Hepatocyte (in vitro differentiated cells): ENCODE results near the gene MAGI2. TPM values are rescaled to one million over a fixed set of nuclear protein-coding genes. Genes with fewer than 3 reads are reported as not detected.

Experiments
- DNase-seq: peaks from one replicate; pipeline ENCODE4 v3.0.0-alpha.2; 2016; ENCODE audit warnings: low spot score
- H2AFZ ChIP-seq: fragments of 200-600 bp; sonication (generic); 2 replicates; pipeline ENCODE4 v1.6.0; 2016; ENCODE audit warnings: antibody characterized with exemption, mild to moderate bottlenecking
- H3K27ac ChIP-seq: fragments of 200-600 bp; sonication (generic); 2 replicates; pipeline ENCODE4 v1.5.1; 2016; ENCODE audit warnings: mild to moderate bottlenecking
- H3K27me3 ChIP-seq: fragments of 200-600 bp; sonication (generic); 2 replicates; pipeline ENCODE4 v1.6.1; 2016
- H3K36me3 ChIP-seq: fragments of 200-600 bp; sonication (generic); replicated peaks from 2 replicates; pipeline ENCODE4 v1.5.1; 2016; ENCODE audit warnings: low read depth; ENCODE audit not compliant: insufficient read depth
- H3K4me1 ChIP-seq: fragments of 200-600 bp; sonication (generic); 2 replicates; pipeline ENCODE4 v1.5.1; 2016; ENCODE audit warnings: mild to moderate bottlenecking, moderate library complexity; ENCODE audit not compliant: insufficient read depth
- H3K4me2 ChIP-seq: fragments of 200-600 bp; sonication (generic); 2 replicates; pipeline ENCODE4 v1.6.0; 2016
- H3K4me3 ChIP-seq: fragments of 200-600 bp; sonication (generic); 2 replicates; pipeline ENCODE4 v1.5.1; 2016; ENCODE audit warnings: mild to moderate bottlenecking
- H3K79me2 ChIP-seq: fragments of 200-600 bp; sonication (generic); 2 replicates; pipeline ENCODE4 v1.6.0; 2017; ENCODE audit warnings: mild to moderate bottlenecking
- H3K9me2 ChIP-seq: fragments of 200-600 bp; sonication (generic); replicated peaks from 2 replicates; pipeline ENCODE4 v1.6.0; 2017; ENCODE audit warnings: mild to moderate bottlenecking; ENCODE audit not compliant: insufficient read depth
- H3K9me3 ChIP-seq: fragments of 200-600 bp; sonication (generic); 2 replicates; pipeline ENCODE4 v1.5.1; 2016; ENCODE audit warnings: low read depth, mild to moderate bottlenecking
- H4K20me1 ChIP-seq: fragments of 200-600 bp; sonication (generic); 2 replicates; pipeline ENCODE4 v1.6.0; 2016; ENCODE audit warnings: mild to moderate bottlenecking; ENCODE audit not compliant: insufficient read depth, poor library complexity, severe bottlenecking
- CTCF ChIP-seq: fragments of 200-600 bp; sonication (generic); IDR thresholded peaks from 2 replicates; pipeline ENCODE4 v1.5.1; 2016; ENCODE audit warnings: antibody characterized with exemption, mild to moderate bottlenecking; ENCODE audit not compliant: poor library complexity
- EZH2 ChIP-seq: fragments of 200-600 bp; sonication (generic); IDR thresholded peaks from 2 replicates; pipeline ENCODE4 v1.6.1; 2016; ENCODE audit warnings: antibody characterized with exemption, mild to moderate bottlenecking, borderline replicate concordance
- EZH2phosphoT487 ChIP-seq: fragments of 200-600 bp; sonication (generic); IDR thresholded peaks from one replicate; pipeline ENCODE4 v1.6.1; 2018; ENCODE audit warnings: antibody characterized with exemption, mild to moderate bottlenecking, low read depth, moderate library complexity; ENCODE audit not compliant: unreplicated experiment, severe bottlenecking
- WGBS: methylation state at CpG from one replicate; pipeline ENCODE4 v1.1.6; 2016; ENCODE audit warnings: low lambda C conversion rate; ENCODE audit errors: missing lambda C conversion rate; 5-methylcytosine and 5-hydroxymethylcytosine counted together
- polyA plus RNA-seq: library from polyadenylated mRNA; unstranded; fragments of >200 nt; fragmentation: Nextera tagmentation; extraction: Ambion mirVana; gene quantifications from 2 replicates; pipeline ENCODE4 v1.2.1, GENCODE V29; 2016
- total RNA-seq: library from RNA; depleted of rRNA; stranded (reverse); fragments of >200 nt; gene quantifications from 2 replicates; pipeline ENCODE4 v1.2.3, GENCODE V29; 2014

Gene MAGI2
- total and polyA plus RNA-seq, 2 experiments from 2014 or later, result 3.1 to 6.7 TPM

GRCh38 chr7:78762625-78763024 lies 690.8 kb downstream of the MAGI2 start:
- DNase-seq, result no peak
- H4K20me1 ChIP-seq, result no peaks in the 10 kb centered on the region
- H3K4me2 ChIP-seq, result no peak overlapping the region
- H3K9me3 ChIP-seq, result no peaks in the 10 kb centered on the region
- no peaks in the 10 kb centered on the region for H3K4me1 ChIP-seq
- no peaks in the 10 kb centered on the region for H3K79me2 ChIP-seq
- no peak overlapping the region for H3K27ac ChIP-seq
- peaks cover under 1% of the 10 kb centered on the region for H3K27me3 ChIP-seq
- H2AFZ ChIP-seq, result no peak overlapping the region
- no peak overlapping the region for H3K4me3 ChIP-seq
- no peaks in the 10 kb centered on the region for H3K36me3 ChIP-seq
- 96% methylated on average over 1 of the region's 1 CpG for WGBS
- no peaks in the 10 kb centered on the region for H3K9me2 ChIP-seq
- TF ChIP-seq EZH2, result no peak
- no peak for TF ChIP-seq CTCF
- no peak for TF ChIP-seq EZH2phosphoT487

- Histone ChIP-seq H2AFZ (no peak overlapping the region), H3K4me3 (no peak overlapping the region), H3K9me3 (no peaks in the 10 kb centered on the region), H4K20me1 (no peaks in the 10 kb centered on the region), H3K36me3 (no peaks in the 10 kb centered on the region), H3K79me2 (no peaks in the 10 kb centered on the region), H3K27me3 (no peaks in the 10 kb centered on the region), H3K4me1 (no peaks in the 10 kb centered on the region), H3K4me2 (no peak overlapping the region), H3K27ac (no peak overlapping the region), H3K9me2 (no peaks in the 10 kb centered on the region)
- TF ChIP-seq CTCF (no peak), EZH2 (no peak), EZH2phosphoT487 (no peak)
- WGBS, result 33% methylated on average over 4 of the region's 4 CpGs
- no peak for DNase-seq
These were observed 692.7 kb downstream of the MAGI2 start for GRCh38 chr7:78760620-78761355.

GRCh38 chr7:78752554-78752953 lies 700.9 kb downstream of the MAGI2 start:
- Histone ChIP-seq H3K27me3 (no peaks in the 10 kb centered on the region), H3K9me2 (no peaks in the 10 kb centered on the region), H3K27ac (no peak overlapping the region), H3K36me3 (no peaks in the 10 kb centered on the region), H3K4me1 (no peaks in the 10 kb centered on the region), H4K20me1 (no peaks in the 10 kb centered on the region), H3K4me2 (no peak overlapping the region), H3K79me2 (no peaks in the 10 kb centered on the region), H2AFZ (no peak overlapping the region), H3K4me3 (no peak overlapping the region), H3K9me3 (no peaks in the 10 kb centered on the region)
- no peak for DNase-seq
- TF ChIP-seq EZH2, result no peak

- no peaks in the 10 kb centered on the region for H4K20me1 ChIP-seq
- H3K9me2 ChIP-seq, result no peaks in the 10 kb centered on the region
- no peak overlapping the region for H2AFZ ChIP-seq
- H3K4me1 ChIP-seq, result no peaks in the 10 kb centered on the region
- 86% methylated on average over 4 of the region's 4 CpGs for WGBS
- TF ChIP-seq EZH2phosphoT487 (no peak), EZH2 (no peak), CTCF (no peak)
- H3K27me3 ChIP-seq, result no peaks in the 10 kb centered on the region
- no peak overlapping the region for H3K27ac ChIP-seq
- H3K36me3 ChIP-seq, result no peaks in the 10 kb centered on the region
- H3K4me3 ChIP-seq, result no peak overlapping the region
- H3K4me2 ChIP-seq, result no peak overlapping the region
- H3K9me3 ChIP-seq, result no peaks in the 10 kb centered on the region
- no peak for DNase-seq
- H3K79me2 ChIP-seq, result no peaks in the 10 kb centered on the region
These were observed 702.2 kb downstream of the MAGI2 start for GRCh38 chr7:78751253-78751652.
